ENCODE data around the gene KBTBD12.

- TF ChIP-seq CTCF (IDR thresholded peaks at IDR 0.05) (no peak), POLR2A (IDR thresholded peaks at IDR 0.05) (no peak)
Measured at GRCh38 chr3:127992127-127992526, 77.1 kb downstream of the KBTBD12 start.

Measured in heart left ventricle (tissue), 13 donors.